ENCODE measurements around the gene AP1S1. TPM values are rescaled to one million over a fixed set of nuclear protein-coding genes. Genes with fewer than 3 reads are reported as not detected.

AP1S1 gene
- total and polyA plus RNA-seq, 2 of the 13 experiments (the other 11 are each of a cell fraction or from before 2014, with no cell fraction given), result 57.5 to 68.1 TPM

DNA sequence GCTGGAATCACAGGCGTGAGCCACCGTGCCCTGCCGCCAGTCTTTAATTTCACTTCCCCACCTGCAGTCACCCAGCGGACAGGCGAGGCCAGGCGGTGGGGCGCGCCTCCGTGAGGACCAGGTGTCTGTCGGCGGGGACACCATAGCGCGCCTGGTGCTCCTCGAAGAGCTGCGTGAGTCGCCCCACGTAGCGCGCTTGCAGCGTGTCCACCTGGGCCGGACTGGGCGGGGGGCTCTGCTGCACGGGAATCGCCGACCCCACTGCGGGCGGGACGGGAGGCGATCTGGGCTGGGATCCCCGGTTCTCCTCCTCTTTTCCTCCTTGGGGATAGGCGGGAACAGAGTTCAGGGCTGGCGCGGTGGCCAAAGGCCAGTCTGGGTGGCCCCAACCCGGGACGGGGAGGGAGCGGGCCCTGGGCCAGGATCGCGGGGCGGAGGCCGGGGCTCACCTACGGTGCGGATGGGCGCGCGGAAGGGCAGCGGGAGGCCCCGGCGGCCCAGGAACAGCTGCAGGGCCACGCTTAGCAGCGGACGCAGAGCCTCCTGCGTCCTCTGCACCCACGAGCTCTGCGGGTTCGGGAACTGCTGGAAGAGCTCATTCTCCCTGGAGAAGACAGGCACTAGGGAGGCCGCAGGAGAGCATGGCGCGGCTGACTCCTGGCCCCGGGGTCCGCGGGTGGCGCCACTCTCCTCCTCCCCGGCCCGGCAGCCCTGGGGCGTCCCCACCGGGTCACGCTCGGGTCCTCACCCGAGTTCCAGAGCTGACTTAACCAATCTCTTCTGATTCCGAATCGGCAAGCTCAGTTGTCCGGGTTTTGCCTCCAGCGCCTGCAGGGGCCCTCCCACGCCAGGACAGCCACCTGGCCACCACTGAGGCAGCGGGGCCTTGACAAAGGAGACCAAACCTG lies 47.7 kb downstream of the AP1S1 start (continued):
- TF ChIP-seq, protein P1, sequence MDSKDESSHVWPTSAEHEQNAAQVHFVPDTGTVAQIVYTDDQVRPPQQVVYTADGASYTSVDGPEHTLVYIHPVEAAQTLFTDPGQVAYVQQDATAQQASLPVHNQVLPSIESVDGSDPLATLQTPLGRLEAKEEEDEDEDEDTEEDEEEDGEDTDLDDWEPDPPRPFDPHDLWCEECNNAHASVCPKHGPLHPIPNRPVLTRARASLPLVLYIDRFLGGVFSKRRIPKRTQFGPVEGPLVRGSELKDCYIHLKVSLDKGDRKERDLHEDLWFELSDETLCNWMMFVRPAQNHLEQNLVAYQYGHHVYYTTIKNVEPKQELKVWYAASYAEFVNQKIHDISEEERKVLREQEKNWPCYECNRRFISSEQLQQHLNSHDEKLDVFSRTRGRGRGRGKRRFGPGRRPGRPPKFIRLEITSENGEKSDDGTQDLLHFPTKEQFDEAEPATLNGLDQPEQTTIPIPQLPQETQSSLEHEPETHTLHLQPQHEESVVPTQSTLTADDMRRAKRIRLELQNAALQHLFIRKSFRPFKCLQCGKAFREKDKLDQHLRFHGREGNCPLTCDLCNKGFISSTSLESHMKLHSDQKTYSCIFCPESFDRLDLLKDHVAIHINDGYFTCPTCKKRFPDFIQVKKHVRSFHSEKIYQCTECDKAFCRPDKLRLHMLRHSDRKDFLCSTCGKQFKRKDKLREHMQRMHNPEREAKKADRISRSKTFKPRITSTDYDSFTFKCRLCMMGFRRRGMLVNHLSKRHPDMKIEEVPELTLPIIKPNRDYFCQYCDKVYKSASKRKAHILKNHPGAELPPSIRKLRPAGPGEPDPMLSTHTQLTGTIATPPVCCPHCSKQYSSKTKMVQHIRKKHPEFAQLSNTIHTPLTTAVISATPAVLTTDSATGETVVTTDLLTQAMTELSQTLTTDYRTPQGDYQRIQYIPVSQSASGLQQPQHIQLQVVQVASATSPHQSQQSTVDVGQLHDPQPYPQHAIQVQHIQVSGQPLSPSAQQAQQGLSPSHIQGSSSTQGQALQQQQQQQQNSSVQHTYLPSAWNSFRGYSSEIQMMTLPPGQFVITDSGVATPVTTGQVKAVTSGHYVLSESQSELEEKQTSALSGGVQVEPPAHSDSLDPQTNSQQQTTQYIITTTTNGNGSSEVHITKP (CRISPR knock-in tag; IDR thresholded peaks at IDR 0.05; ENCODE audit: low read depth), result 0 out of 2 replicates have a peak, but pooled peaks have one; percentile 20
- TF ChIP-seq KDM4B (CRISPR knock-in tag; IDR thresholded peaks at IDR 0.05) (no peak), ZNF724P (CRISPR knock-in tag; IDR thresholded peaks at IDR 0.05; ENCODE audit: borderline replicate concordance) (no peak), DMAP1 (CRISPR knock-in tag; IDR thresholded peaks at IDR 0.05) (peak; percentile 50)
- TF ChIP-seq, protein P2, sequence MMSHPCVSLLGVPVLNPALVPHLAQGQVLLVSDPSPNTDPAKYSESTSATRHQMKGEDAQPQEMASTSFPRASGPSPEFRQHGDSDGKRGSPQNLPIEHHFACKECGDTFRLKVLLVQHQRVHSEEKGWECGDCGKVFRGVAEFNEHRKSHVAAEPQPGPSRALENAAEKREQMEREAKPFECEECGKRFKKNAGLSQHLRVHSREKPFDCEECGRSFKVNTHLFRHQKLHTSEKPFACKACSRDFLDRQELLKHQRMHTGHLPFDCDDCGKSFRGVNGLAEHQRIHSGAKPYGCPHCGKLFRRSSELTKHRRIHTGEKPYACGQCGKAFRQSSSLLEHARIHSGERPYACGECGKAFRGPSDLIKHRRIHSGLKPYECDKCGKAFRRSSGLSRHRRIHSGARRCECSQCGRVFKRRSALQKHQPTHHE (CRISPR knock-in tag; IDR thresholded peaks at IDR 0.05; ENCODE audit: borderline replicate concordance), result peak; percentile 89

DNA sequence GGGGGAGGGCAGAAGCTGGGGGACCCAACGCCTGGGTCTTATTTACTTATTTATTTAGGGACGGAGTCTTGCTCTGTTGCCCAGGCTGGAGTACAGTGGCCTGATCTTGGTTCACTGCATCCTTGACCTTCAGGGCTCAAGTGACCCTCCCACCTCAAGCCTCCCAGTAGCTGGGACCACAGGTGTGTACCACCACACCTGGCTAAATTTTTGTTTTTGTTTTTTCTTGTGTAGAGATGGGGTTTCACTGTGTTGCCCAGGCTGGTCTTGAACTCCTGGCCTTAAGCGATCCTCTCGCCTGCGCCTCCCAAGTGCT lies 48.3 kb downstream of the AP1S1 start:
- H3K4me2 ChIP-seq (ENCODE audit: low read depth, low read length), result peak overlapping the region; percentile 91
- peaks cover 43% of the 10 kb centered on the region for H3K4me1 ChIP-seq (ENCODE audit: insufficient read depth, low read length)
- WGBS (ENCODE audit: low lambda C conversion rate), result 100% methylated on average over 3 of the region's 5 CpGs
- ChIA-PET POLR2A (interaction anchor here (0.9 to 11.6 kb wide), 10 partner anchors 10 to 773 kb away, joined by 3 to 202 read pairs (median 10); partner anchors contain the start of genes CLDN15, FIS1, MEPCE and PLOD3), CTCF (ENCODE audit: low intra/inter-chr PET ratio, low total read pairs) (no interaction called here)
- H3K4me3 ChIP-seq (replicated peaks in 1 of 3; ENCODE audit: insufficient read depth in 1 of 3, low read depth in 2 of 3, low read length in 3 of 3), result peak overlapping the region; percentile 74 to 87 (median 84)
- intact Hi-C loops (cut with micrococcal nuclease; ENCODE audit: unreplicated experiment) (no loop called here), in situ Hi-C loops (cut with HindIII; ENCODE audit: extremely low pct_ligation_motif_present, low pct_unique_long_range_greater_than_20kb) (no loop called here)
- H3K79me2 ChIP-seq (ENCODE audit: insufficient read depth, low read length), result peaks cover 12% of the 10 kb centered on the region
- FAIRE-seq (no peak), DNase-seq (ENCODE audit: low spot score) (no peak), ATAC-seq (no peak)
- H3K27ac ChIP-seq (ENCODE audit: extremely low read length, insufficient read depth, low read length), result peak overlapping the region; percentile 99
- BruUV-seq (replicated peaks), result no TSS peak
- peak overlapping the region; percentile 89 for H3K9ac ChIP-seq (ENCODE audit: insufficient read depth, low read depth, low read length)
- no peaks in the 10 kb centered on the region for H3K9me3 ChIP-seq (ENCODE audit: low read length)
- H4K20me1 ChIP-seq (ENCODE audit: insufficient read depth, low read length), result peaks cover 3% of the 10 kb centered on the region; the same call in 1 of the 2 replicates
- H3K27me3 ChIP-seq (ENCODE audit: control insufficient read depth in 1 of 2, insufficient read depth in 2 of 2, low read length in 2 of 2), result no peaks in the 10 kb centered on the region; a peak in 1 of 5 replicates
- H2AFZ ChIP-seq (ENCODE audit: low read length), result no peak overlapping the region
- peaks cover 5 to 8% of the 10 kb centered on the region in 2 experiments; a peak in 3 of 5 replicates for H3K36me3 ChIP-seq (replicated peaks in 1 of 2; ENCODE audit: control insufficient read depth in 1 of 2, insufficient read depth in 2 of 2, low read length in 2 of 2)
- no peak for TF ChIP-seq ZNF768 (CRISPR knock-in tag; IDR thresholded peaks at IDR 0.05)
- TF ChIP-seq BRD4 (CRISPR knock-in tag; IDR thresholded peaks at IDR 0.05), result no peak
- TF ChIP-seq, protein P3, sequence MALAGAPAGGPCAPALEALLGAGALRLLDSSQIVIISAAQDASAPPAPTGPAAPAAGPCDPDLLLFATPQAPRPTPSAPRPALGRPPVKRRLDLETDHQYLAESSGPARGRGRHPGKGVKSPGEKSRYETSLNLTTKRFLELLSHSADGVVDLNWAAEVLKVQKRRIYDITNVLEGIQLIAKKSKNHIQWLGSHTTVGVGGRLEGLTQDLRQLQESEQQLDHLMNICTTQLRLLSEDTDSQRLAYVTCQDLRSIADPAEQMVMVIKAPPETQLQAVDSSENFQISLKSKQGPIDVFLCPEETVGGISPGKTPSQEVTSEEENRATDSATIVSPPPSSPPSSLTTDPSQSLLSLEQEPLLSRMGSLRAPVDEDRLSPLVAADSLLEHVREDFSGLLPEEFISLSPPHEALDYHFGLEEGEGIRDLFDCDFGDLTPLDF (CRISPR knock-in tag; IDR thresholded peaks at IDR 0.05), result no peak
- TF ChIP-seq ZNF547 (CRISPR knock-in tag; IDR thresholded peaks at IDR 0.05), result no peak
- TF ChIP-seq, protein P4, sequence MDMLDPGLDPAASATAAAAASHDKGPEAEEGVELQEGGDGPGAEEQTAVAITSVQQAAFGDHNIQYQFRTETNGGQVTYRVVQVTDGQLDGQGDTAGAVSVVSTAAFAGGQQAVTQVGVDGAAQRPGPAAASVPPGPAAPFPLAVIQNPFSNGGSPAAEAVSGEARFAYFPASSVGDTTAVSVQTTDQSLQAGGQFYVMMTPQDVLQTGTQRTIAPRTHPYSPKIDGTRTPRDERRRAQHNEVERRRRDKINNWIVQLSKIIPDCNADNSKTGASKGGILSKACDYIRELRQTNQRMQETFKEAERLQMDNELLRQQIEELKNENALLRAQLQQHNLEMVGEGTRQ (IDR thresholded peaks at IDR 0.05; ENCODE audit: low read depth, low read length), result no peak
- TF ChIP-seq, protein P4 (CRISPR knock-in tag; IDR thresholded peaks at IDR 0.05; ENCODE audit: borderline replicate concordance), result no peak

Measured in HepG2 (cell line).